Lower leg skin (tissue), 3 donors: Measurements from ENCODE around the gene RHBDD2.

Source experiments
- CTCF ChIP-seq, 3 donors: fragments of 450-650 bp; IDR thresholded peaks; one replicate each; pipeline ENCODE4 v1.5.1; 2016; ENCODE audit warnings: antibody characterized with exemption in 3 of 3, mild to moderate bottlenecking in 3 of 3, moderate library complexity in 2 of 3
- POLR2A ChIP-seq, 2 donors: fragments of 450-650 bp; IDR thresholded peaks; one replicate each; pipeline ENCODE4 v1.6.1; 2016 to 2017; ENCODE audit warnings: antibody characterized with exemption in 2 of 2, mild to moderate bottlenecking in 1 of 2, moderate library complexity in 1 of 2

DNA sequence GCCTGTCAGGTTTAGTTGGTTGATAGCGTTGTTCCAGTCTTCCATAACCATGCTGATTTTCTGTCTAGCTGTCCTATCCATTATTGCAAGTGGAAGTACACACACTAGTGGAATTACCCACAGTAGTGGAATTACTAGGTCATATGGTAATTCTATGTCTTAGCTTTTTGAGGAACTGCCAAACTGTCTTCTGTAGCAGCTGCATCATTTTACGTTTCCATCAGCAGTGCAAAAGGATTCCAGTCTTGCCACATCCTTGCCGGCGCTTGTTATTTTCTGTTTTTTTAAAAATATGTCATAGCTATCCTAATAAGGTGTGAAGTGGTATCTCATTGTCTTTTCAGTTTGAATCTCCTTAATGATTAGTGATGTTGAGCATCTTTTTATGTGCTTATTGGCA is 17.2 kb upstream of the RHBDD2 start:
- TF ChIP-seq POLR2A (IDR thresholded peaks at IDR 0.05) (no peak), CTCF (IDR thresholded peaks at IDR 0.05) (no peak)
